Mesendoderm (in vitro differentiated cells): Measurements from ENCODE around the gene MCF2L2.
"Not testable (repeated sequence)": the region's sequence is repeated elsewhere in the genome, so short reads cannot be mapped to it uniquely, and the experiment has no call there.

Experiments used
- DNase-seq: peaks from one replicate; pipeline ENCODE4 v3.0.0; 2013
- H2AK5ac ChIP-seq: 2 replicates; pipeline ENCODE4 v1.6.1; 2013; ENCODE audit warnings: low read length, inconsistent platforms
- H2BK120ac ChIP-seq: 2 replicates; pipeline ENCODE4 v1.6.1; 2013; ENCODE audit warnings: low read depth, mild to moderate bottlenecking, low read length, moderate library complexity, mixed read lengths
- H2BK15ac ChIP-seq: replicated peaks from 2 replicates; pipeline ENCODE4 v1.6.1; 2013; ENCODE audit warnings: low read depth, mild to moderate bottlenecking, moderate library complexity
- H2BK5ac ChIP-seq: 2 replicates; pipeline ENCODE4 v1.6.1; 2013; ENCODE audit warnings: low read length, inconsistent platforms
- H3K18ac ChIP-seq: 2 replicates; pipeline ENCODE4 v1.6.1; 2013; ENCODE audit warnings: mild to moderate bottlenecking, low read length, mixed read lengths
- H3K23ac ChIP-seq: one replicate; pipeline ENCODE4 v1.6.1; 2013; ENCODE audit warnings: low read length
- H3K27ac ChIP-seq: 2 replicates; pipeline ENCODE4 v1.5.1; 2013; ENCODE audit warnings: low read depth, mild to moderate bottlenecking, inconsistent platforms, low read length, moderate library complexity
- H3K27me3 ChIP-seq: 2 replicates; pipeline ENCODE4 v1.6.1; 2013; ENCODE audit warnings: low read length, control low read depth, mild to moderate bottlenecking, inconsistent platforms; ENCODE audit not compliant: insufficient read depth, poor library complexity
- H3K36me3 ChIP-seq: 2 replicates; pipeline ENCODE4 v1.6.1; 2013; ENCODE audit warnings: low read length, inconsistent platforms; ENCODE audit not compliant: control insufficient read depth, insufficient read depth
- H3K4ac ChIP-seq: one replicate; pipeline ENCODE4 v1.6.1; 2013; ENCODE audit warnings: low read depth, mild to moderate bottlenecking, low read length, moderate library complexity
- H3K4me1 ChIP-seq: 2 replicates; pipeline ENCODE4 v1.6.1; 2013; ENCODE audit warnings: low read depth, low read length, inconsistent platforms; ENCODE audit not compliant: control insufficient read depth
- H3K4me2 ChIP-seq: 2 replicates; pipeline ENCODE4 v1.6.1; 2013; ENCODE audit warnings: low read length
- H3K4me3 ChIP-seq: 2 replicates; pipeline ENCODE4 v1.5.1; 2013; ENCODE audit warnings: mild to moderate bottlenecking, low read length
- H3K56ac ChIP-seq: one replicate; pipeline ENCODE4 v1.6.1; 2013; ENCODE audit warnings: low read length
- H3K79me1 ChIP-seq: 2 replicates; pipeline ENCODE4 v1.6.1; 2013; ENCODE audit warnings: low read length, inconsistent platforms
- H3K79me2 ChIP-seq: 2 replicates; pipeline ENCODE4 v1.6.1; 2013; ENCODE audit warnings: mild to moderate bottlenecking, low read length; ENCODE audit not compliant: control insufficient read depth, insufficient read depth
- H3K9ac ChIP-seq: 2 replicates; pipeline ENCODE4 v1.6.1; 2013; ENCODE audit warnings: low read length, inconsistent platforms
- H4K5ac ChIP-seq: one replicate; pipeline ENCODE4 v1.6.1; 2013; ENCODE audit warnings: low read length
- H4K8ac ChIP-seq: one replicate; pipeline ENCODE4 v1.6.1; 2013; ENCODE audit warnings: low read depth, mild to moderate bottlenecking, control low read depth, low read length, moderate library complexity
- WGBS: extraction: QIAGEN DNeasy Blood & Tissue Kit; methylation state at CpG from one replicate; pipeline ENCODE4 v1.1.7; 2013; ENCODE audit warnings: low lambda C conversion rate, missing lambda C conversion rate; ENCODE audit not compliant: insufficient coverage; ENCODE audit errors: extremely low coverage; 5-methylcytosine and 5-hydroxymethylcytosine counted together

The MCF2L2 gene

DNA sequence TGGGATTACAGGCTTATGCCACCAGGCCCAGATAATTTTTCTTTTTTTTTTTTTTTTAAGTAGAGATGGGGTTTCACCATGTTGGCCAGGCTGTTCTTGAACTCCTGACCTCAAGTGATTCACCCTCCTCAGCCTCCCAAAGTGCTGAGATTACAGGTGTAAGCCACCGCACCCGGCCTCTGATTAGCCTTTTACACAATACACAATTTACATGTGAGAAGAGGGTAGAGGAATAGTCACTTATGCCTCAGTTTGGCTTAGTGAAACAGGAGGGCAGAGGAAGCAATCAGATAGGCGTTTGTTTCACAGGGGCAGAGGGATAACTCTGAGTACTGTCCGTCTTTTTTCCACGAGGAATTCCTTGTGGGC, 56.8 kb downstream of the MCF2L2 start:
- H3K4me2 ChIP-seq, H3K27me3 ChIP-seq, H3K18ac ChIP-seq, H2BK15ac ChIP-seq, DNase-seq, H3K4me3 ChIP-seq, H2AK5ac ChIP-seq, H3K23ac ChIP-seq, H4K5ac ChIP-seq, H3K79me2 ChIP-seq, H3K4ac ChIP-seq, H3K4me1 ChIP-seq, H4K8ac ChIP-seq, H3K56ac ChIP-seq, H3K27ac ChIP-seq, H2BK5ac ChIP-seq, H2BK120ac ChIP-seq, H3K9ac ChIP-seq, H3K79me1 ChIP-seq, H3K36me3 ChIP-seq: not testable (repeated sequence)
- no CpG with 5 or more reads among the region's 5 CpGs for WGBS

- H3K79me2 ChIP-seq: no peaks in the 10 kb centered on the region
- no peak overlapping the region for H3K18ac ChIP-seq
- H3K4ac ChIP-seq: no peak overlapping the region
- no peak overlapping the region for H3K4me2 ChIP-seq
- no peak overlapping the region for H2AK5ac ChIP-seq
- no peak overlapping the region for H2BK120ac ChIP-seq
- H3K56ac ChIP-seq: no peak overlapping the region
- H3K4me1 ChIP-seq: no peaks in the 10 kb centered on the region
- H3K27me3 ChIP-seq: no peaks in the 10 kb centered on the region
- H3K23ac ChIP-seq: no peak overlapping the region
- WGBS: no CpG with 5 or more reads among the region's 4 CpGs
- no peak overlapping the region for H4K5ac ChIP-seq
- H4K8ac ChIP-seq: no peak overlapping the region
- H3K9ac ChIP-seq: no peak overlapping the region
- no peak overlapping the region for H3K4me3 ChIP-seq
- DNase-seq: no peak
- H3K79me1 ChIP-seq: no peaks in the 10 kb centered on the region
- H2BK5ac ChIP-seq: no peak overlapping the region
- no peak overlapping the region for H2BK15ac ChIP-seq
- no peak overlapping the region for H3K27ac ChIP-seq
- no peaks in the 10 kb centered on the region for H3K36me3 ChIP-seq
Observed at GRCh38 chr3:183370391-183370790, 58.0 kb downstream of the MCF2L2 start.

DNA sequence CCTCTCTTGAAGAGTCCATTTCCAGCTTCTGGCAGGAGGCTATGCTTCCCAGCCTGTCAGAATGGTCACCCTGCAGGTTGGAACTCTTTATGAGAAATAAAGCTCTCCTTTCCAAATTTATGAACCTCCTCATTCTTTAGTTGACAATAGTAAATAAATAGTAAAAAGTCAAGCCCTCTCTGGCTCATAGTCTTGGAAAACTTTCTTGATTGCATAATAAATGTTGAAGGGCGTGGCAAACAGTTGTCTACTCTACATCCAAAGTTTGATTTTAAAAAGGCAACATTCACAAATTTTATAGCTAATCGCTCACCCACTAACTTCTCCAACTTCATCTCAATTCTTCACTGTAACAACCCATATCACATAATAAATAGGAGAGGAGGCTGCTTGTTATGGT, 58.8 kb downstream of the MCF2L2 start:
- Histone ChIP-seq H3K18ac (no peak overlapping the region), H3K79me2 (no peaks in the 10 kb centered on the region), H3K27me3 (no peaks in the 10 kb centered on the region), H4K8ac (no peak overlapping the region), H3K4me2 (no peak overlapping the region), H3K9ac (no peak overlapping the region), H4K5ac (no peak overlapping the region), H3K4me1 (no peaks in the 10 kb centered on the region), H3K56ac (no peak overlapping the region), H3K23ac (no peak overlapping the region), H2BK120ac (no peak overlapping the region), H3K79me1 (no peaks in the 10 kb centered on the region), H2BK5ac (no peak overlapping the region), H2AK5ac (no peak overlapping the region), H3K4me3 (no peak overlapping the region), H2BK15ac (no peak overlapping the region), H3K36me3 (no peaks in the 10 kb centered on the region), H3K27ac (no peak overlapping the region), H3K4ac (no peak overlapping the region)
- WGBS: 100% methylated on average over 1 of the region's 2 CpGs
- no peak for DNase-seq

DNA sequence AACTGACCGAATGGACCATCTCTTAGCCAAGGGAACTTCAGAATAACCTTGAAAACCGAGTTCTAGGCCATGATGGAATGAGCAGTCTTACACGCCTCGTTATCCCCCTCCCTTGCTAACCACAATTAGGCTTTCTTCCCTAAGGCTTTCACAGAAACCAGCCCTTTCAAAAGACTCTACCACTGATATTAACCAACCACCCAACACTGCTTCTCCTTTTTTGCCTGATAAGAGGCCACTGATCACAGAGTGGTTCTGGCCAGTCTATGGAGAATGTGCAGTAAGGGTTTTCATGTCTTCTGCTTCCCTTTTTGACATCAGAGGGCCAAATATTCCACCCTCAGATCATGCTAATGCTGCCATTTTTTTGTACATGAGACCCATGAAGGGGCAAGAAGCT, 59.3 kb downstream of the MCF2L2 start:
- H2BK120ac ChIP-seq: no peak overlapping the region
- no peak overlapping the region for H3K9ac ChIP-seq
- no peak overlapping the region for H3K18ac ChIP-seq
- H3K27me3 ChIP-seq: no peaks in the 10 kb centered on the region
- H3K27ac ChIP-seq: no peak overlapping the region
- no peak overlapping the region for H4K5ac ChIP-seq
- H3K4me1 ChIP-seq: no peaks in the 10 kb centered on the region
- no peak overlapping the region for H2BK15ac ChIP-seq
- no peak overlapping the region for H3K4me3 ChIP-seq
- WGBS: no CpG with 5 or more reads among the region's 4 CpGs
- no peaks in the 10 kb centered on the region for H3K79me2 ChIP-seq
- no peak overlapping the region for H4K8ac ChIP-seq
- no peak overlapping the region for H3K23ac ChIP-seq
- H3K4me2 ChIP-seq: no peak overlapping the region
- no peaks in the 10 kb centered on the region for H3K36me3 ChIP-seq
- no peak overlapping the region for H3K56ac ChIP-seq
- H3K4ac ChIP-seq: no peak overlapping the region
- H2AK5ac ChIP-seq: no peak overlapping the region
- H2BK5ac ChIP-seq: no peak overlapping the region
- no peak for DNase-seq
- H3K79me1 ChIP-seq: no peaks in the 10 kb centered on the region

GRCh38 chr3:183360971-183361624, 67.3 kb downstream of the MCF2L2 start:
- no peak overlapping the region for H3K18ac ChIP-seq
- WGBS: no CpG with 5 or more reads among the region's 3 CpGs
- H3K36me3 ChIP-seq: no peaks in the 10 kb centered on the region
- H3K27me3 ChIP-seq: no peaks in the 10 kb centered on the region
- H3K4me3 ChIP-seq: no peak overlapping the region
- no peak overlapping the region for H4K8ac ChIP-seq
- no peak overlapping the region for H2BK120ac ChIP-seq
- H4K5ac ChIP-seq: no peak overlapping the region
- no peaks in the 10 kb centered on the region for H3K4me1 ChIP-seq
- H3K23ac ChIP-seq: no peak overlapping the region
- peak; percentile 63 for DNase-seq
- H3K9ac ChIP-seq: no peak overlapping the region
- H3K56ac ChIP-seq: no peak overlapping the region
- H3K27ac ChIP-seq: no peak overlapping the region
- H3K79me1 ChIP-seq: no peaks in the 10 kb centered on the region
- no peak overlapping the region for H3K4me2 ChIP-seq
- H2BK5ac ChIP-seq: no peak overlapping the region
- H2BK15ac ChIP-seq: no peak overlapping the region
- no peak overlapping the region for H3K4ac ChIP-seq
- H2AK5ac ChIP-seq: no peak overlapping the region
- H3K79me2 ChIP-seq: no peaks in the 10 kb centered on the region

- Histone ChIP-seq H3K18ac (no peak overlapping the region), H3K23ac (no peak overlapping the region), H3K79me1 (no peaks in the 10 kb centered on the region), H3K27ac (no peak overlapping the region), H3K4me1 (peaks cover 3% of the 10 kb centered on the region), H3K4me3 (no peak overlapping the region), H2BK120ac (no peak overlapping the region), H4K8ac (no peak overlapping the region), H3K9ac (no peak overlapping the region), H2BK15ac (no peak overlapping the region), H2AK5ac (no peak overlapping the region), H4K5ac (no peak overlapping the region), H3K36me3 (no peaks in the 10 kb centered on the region), H3K4ac (no peak overlapping the region), H3K27me3 (no peaks in the 10 kb centered on the region), H3K79me2 (no peaks in the 10 kb centered on the region), H3K4me2 (no peak overlapping the region), H3K56ac (no peak overlapping the region), H2BK5ac (no peak overlapping the region)
- no CpG with 5 or more reads among the region's 2 CpGs for WGBS
- no peak for DNase-seq
Observed at GRCh38 chr3:183359036-183359435, 69.4 kb downstream of the MCF2L2 start.
